ENCODE results near the gene SLC4A7.

DNA sequence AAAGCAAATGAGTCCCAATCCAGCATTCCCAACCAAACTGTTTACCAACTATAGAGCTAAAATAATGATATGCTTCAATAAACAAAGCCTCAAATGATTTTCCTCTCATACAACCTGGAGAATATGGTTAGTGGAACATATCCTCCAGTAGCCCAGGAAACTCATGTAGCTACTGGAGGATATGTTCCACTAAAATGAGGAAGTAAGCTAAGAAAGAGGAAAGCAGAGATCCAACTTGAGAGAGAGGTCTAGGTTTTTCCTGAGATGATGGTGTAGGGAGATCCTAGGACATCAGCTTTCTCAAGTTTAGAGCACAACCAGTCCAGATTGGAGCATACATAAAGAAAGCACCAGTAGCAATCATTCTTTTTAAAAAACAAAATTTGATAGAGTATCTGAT lies 44.6 kb upstream of the SLC4A7 start:
- TF ChIP-seq, protein P1, sequence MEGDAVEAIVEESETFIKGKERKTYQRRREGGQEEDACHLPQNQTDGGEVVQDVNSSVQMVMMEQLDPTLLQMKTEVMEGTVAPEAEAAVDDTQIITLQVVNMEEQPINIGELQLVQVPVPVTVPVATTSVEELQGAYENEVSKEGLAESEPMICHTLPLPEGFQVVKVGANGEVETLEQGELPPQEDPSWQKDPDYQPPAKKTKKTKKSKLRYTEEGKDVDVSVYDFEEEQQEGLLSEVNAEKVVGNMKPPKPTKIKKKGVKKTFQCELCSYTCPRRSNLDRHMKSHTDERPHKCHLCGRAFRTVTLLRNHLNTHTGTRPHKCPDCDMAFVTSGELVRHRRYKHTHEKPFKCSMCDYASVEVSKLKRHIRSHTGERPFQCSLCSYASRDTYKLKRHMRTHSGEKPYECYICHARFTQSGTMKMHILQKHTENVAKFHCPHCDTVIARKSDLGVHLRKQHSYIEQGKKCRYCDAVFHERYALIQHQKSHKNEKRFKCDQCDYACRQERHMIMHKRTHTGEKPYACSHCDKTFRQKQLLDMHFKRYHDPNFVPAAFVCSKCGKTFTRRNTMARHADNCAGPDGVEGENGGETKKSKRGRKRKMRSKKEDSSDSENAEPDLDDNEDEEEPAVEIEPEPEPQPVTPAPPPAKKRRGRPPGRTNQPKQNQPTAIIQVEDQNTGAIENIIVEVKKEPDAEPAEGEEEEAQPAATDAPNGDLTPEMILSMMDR (conservative IDR thresholded peaks at IDR 0.05), result no peak
- no peak for TF ChIP-seq EZH2 (IDR thresholded peaks at IDR 0.05; ENCODE audit: low read depth)

All from PC-9 (cell line).